SK-N-SH treated with all-trans-retinoic acid at 6 μM for 48 hours (cell line): ENCODE data around the gene TRIM50.
"Not testable (repeated sequence)": the region's sequence is repeated elsewhere in the genome, so short reads cannot be mapped to it uniquely, and the experiment has no call there.

Source experiments
- GLIS3 ChIP-seq: fragments of 250-450 bp; sonication (Bioruptor Pico); IDR thresholded peaks from 2 replicates; pipeline ENCODE4 v1.5.0; 2020; ENCODE audit warnings: mild to moderate bottlenecking, moderate library complexity
- ISL1 ChIP-seq: fragments of 250-450 bp; sonication (Bioruptor Pico); IDR thresholded peaks from 2 replicates; pipeline ENCODE4 v2.1.2; 2022; ENCODE audit warnings: mild to moderate bottlenecking, moderate library complexity
- SNAI2 ChIP-seq: fragments of 250-450 bp; sonication (Bioruptor Pico); IDR thresholded peaks from 2 replicates; pipeline ENCODE4 v1.5.0; 2020; ENCODE audit warnings: mild to moderate bottlenecking, moderate library complexity
- ZC3H10 ChIP-seq: fragments of 250-450 bp; sonication (Bioruptor Pico); IDR thresholded peaks from 2 replicates; pipeline ENCODE4 v1.5.1; 2021; ENCODE audit warnings: mild to moderate bottlenecking, moderate library complexity

GRCh38 chr7:73360590-73360989 is 32.7 kb upstream of the TRIM50 start:
- TF ChIP-seq SNAI2 (CRISPR knock-in tag); GLIS3 (CRISPR knock-in tag); ZC3H10; ISL1 (CRISPR knock-in tag): not testable (repeated sequence)
